GM12872 (cell line): ENCODE measurements around the gene PCNX1.

Experiments
- CTCF ChIP-seq: IDR thresholded peaks from 3 replicates; pipeline ENCODE4 v1.5.1; 2011; ENCODE audit warnings: low read depth, mild to moderate bottlenecking, low read length, moderate library complexity; ENCODE audit not compliant: insufficient read depth

Gene PCNX1

DNA sequence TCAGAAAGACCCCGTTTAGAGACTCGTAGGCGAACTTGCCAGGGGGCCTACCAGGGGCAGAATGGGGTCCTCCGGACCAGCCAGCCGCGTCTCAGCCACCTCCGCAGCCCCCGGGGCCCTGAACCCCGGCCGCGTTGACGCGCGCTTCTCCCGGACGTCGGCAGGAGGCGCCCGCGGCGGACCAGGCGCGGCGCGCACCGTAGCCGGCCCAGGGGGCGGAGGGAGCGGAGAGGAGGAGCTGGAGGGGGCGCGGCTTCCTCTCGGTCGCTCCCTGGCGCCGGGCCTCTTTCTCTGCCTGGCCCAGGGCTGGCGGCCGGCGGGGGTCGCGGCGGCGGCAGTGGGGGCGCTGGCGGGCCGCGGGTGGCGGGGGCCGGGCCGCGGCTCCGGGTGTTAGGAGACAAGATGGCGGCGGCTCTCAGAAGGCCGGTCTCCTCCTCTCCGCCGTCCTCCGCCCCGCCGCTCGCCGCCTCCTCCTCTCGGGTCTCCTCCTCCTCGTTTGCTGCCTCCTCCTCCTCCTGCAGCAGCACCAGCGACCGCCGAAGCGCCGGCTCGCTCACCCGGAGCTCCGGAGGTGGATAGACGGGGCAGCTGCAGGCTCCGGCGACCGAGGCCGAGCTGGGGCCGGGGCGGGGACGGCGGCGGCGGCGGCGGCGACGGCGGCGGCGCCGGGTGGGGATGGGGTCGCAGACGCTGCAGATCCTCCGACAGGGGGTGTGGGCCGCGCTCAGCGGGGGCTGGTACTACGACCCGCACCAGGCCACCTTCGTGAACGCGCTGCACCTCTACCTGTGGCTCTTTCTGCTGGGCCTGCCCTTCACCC lies at the start of gene PCNX1:
Gene PCNX1, plus strand, starts transcription at position 284 of the 820 bp plus-strand sequence. Its CDS starts 392 bp downstream, at position 676.
- peak; percentile 77 for TF ChIP-seq CTCF

DNA sequence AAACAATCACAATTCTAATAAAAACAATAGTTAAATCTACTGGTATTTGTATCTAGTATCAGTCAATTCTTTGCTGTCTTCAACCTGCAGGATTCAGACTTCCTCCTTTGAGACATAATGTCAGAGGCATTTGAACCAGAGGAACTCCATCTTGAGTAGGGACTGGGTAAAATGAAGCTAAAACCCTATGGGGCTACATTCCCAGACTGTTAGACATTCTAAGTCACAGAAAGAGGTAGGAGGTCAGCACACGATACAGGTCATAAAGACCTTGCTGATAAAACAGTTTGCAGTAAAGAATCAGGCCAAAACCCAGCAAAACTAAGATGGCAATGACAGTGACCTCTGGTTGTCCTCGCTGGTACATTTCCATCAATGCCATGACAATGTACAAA lies 49.8 kb upstream of the PCNX1 start:
- no peak for TF ChIP-seq CTCF

GRCh38 chr14:70858641-70859040 lies 48.6 kb upstream of the PCNX1 start:
- TF ChIP-seq CTCF: no peak

GRCh38 chr14:70871001-70871400 lies 36.3 kb upstream of the PCNX1 start:
- TF ChIP-seq CTCF: no peak

DNA sequence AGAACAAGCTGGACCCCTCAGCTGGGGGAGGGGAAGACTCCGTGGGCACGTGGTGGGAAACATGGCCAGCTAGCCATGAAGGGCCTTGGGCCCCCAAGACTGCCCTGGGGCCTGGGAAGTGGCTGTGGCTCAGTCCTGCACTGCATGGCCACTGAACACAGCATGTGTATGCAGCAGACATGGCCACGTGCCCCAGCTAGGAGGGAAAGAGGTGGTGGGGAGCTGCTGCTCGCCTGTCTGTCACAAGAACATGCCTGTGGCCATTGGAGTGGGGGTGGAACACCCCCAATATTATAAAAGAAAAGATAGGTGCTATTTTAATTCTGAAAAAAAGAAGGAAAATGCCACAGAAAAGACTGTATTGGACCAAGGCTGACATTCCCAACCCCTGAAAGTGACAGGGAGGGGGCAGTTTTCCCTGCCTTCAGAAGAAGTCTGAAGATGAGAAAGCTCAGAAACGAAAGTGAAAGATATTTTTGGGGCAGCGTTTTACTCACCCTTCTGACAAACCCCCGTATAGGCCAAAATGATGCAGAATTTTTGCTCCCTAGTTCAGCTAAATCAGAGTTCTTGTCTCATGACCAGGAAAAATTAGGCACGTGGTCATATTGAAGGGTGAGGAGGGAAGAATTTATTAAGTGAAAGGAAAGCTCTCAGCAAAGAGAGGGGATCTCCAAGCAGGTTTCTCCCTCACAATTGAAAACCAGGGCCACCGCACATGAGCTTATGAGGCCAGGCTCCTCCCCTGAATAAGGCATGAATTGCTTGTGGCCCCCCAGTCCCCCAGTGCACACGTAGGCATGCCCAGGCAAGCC lies 35.2 kb upstream of the PCNX1 start:
- no peak for TF ChIP-seq CTCF

GRCh38 chr14:70872678-70873020 lies 34.6 kb upstream of the PCNX1 start:
- no peak for TF ChIP-seq CTCF

DNA sequence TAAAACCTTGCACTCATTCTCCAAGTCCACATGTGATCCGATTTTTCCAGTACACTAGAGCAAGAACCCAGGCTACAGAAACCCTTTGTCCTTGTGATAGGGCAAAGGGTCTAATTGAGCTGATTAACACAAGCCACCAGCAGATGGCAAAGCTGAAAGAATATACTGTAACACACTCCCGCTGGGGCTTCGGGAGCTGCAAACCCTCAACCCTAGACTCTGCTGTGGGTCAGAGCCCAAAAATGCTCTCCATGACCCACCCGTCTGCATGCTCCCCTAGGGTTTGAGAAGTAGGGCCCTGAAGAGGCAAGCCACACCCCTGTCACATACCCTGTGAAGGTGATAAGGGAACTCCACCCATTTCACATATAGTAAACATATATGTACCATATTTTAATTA lies 33.6 kb upstream of the PCNX1 start:
- peak; percentile 35; the same call in 2 of the 3 replicates for TF ChIP-seq CTCF
